ENCODE measurements around the gene TRPV5.

TRPV5 gene

DNA sequence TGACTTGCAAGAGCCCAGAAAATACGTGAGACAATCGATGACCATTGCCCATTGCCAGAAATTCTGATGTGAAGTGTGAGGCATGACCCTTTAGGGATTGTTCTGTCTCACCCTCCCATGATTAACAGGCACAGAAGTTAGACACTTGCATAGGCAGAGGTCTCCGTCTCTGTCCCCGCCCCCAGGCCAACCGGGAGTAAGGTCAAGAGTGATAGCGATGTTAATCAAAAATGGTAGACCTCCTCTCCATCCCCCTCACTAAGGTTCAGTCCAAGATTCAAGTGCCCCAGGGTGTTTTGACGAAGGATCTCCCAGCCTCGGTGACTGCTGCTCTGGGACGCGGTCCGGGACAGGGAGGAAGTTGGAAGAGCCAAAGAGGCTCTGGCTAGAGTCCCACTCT is 25.3 kb downstream of the TRPV5 start:
- no peak for DNase-seq

DNA sequence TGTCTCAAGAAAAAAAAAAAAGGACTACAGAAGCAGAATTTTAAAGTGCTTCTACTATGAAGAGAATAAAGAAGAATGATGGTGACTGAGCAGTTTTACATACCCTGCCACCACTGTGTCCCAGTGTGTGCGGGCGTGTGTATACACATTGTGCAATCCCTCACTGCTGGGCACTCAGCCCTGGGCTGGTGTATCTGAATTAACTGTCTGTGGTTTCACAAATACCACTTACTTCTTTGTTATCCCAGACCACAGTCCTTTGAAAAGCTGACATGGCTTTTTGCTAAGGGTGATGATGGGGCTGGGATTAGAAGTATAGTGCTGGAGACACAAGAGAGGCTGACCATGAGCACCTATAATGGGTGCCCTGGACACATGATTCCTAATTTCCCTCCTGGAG is 26.9 kb downstream of the TRPV5 start:
- DNase-seq = no peak

DNA sequence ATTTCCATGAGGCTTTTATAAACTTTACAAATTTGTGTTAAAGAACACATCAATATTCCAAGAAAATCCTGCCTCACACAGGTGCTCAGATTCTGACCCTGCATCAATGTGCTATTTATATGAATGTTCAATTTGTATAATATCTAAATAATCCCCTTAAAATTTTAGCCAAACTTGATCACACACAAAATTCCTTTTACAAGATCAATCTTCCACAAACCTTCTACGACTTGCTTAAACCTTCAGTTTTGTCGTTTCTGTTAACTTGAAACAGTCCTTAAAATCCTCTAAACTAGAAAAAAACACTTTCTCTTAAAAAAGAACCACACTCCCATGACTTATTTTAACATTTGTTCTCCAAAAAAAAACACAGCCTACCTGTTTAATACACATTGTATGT is 27.8 kb downstream of the TRPV5 start:
- no peak for DNase-seq

DNA sequence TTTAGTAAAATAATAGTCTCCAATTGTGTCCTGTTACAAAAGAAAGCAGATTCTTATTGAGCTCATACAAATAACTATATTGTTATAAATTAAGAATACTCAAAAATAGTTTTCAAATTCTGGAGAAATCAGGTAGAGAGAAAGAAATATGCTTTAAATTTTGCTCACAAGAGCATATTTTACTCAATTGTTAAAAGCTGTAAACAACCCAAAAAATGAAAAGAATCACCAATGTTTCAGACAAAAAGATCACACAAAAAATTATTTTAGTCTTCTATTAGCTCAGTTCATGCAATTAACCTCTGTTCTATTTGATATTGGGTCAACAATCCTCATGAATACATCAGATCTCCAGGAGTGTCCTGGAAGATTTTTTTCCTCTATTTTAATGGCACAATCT is 29.4 kb downstream of the TRPV5 start:
- DNase-seq = no peak

DNA sequence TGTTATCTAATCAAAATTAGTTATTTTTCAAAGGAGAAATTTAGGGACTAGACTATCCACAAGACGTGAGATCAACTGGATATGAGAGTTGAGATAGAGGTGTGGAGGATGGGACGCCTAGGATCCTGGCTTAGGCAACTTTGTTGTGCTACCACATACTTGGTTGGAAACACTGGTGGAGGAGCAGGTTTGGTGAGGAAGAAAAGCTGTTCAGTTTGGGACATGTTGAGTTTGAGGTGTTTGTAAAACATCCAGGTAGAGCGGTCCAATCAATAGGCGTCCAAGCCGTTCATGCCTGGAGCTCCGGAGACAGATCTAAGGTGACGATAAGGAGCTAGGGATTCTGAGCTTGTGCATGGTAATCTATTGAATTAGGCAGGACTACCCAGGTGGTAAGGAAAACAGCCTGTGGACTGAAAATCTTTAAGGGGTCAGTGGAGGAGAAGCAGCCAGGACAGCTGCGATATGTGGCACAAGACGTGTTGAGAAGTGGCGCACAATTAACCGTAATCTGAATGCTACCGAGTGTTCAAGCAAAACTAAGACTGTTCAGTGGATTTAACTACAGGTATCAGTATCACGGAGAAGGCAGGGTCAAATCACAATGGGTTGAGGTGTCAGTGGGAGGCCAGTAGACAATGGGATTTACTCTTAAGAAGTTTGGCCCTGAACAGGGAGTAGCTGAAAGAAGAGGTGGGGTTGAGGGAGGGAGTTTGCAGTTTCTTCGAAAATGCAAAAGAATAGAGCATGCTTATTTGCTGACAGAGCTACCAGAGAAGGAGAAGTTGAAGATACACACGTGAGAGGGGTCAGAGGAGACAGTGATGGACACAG is 31.9 kb downstream of the TRPV5 start:
- DNase-seq = no peak

DNA sequence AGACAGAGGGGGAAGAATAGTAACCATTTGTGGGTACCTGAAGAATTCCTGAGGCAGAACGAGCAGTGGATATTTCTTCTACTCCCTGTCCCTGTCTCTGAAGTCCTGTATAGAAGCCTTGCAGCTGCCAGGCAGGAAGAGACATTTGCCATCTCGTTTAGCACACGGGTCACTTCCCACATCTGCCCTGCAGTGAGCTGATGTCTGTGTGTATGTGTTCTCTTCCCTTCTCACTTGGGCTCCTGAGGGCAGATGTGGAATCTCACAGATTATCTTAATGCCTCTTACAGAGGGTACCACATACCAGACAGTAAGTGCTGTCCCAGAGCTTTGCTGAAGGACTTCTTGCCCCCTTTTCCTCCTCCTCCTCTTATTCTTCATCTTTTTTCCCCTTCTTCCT is 33.9 kb downstream of the TRPV5 start:
- DNase-seq = no peak

DNA sequence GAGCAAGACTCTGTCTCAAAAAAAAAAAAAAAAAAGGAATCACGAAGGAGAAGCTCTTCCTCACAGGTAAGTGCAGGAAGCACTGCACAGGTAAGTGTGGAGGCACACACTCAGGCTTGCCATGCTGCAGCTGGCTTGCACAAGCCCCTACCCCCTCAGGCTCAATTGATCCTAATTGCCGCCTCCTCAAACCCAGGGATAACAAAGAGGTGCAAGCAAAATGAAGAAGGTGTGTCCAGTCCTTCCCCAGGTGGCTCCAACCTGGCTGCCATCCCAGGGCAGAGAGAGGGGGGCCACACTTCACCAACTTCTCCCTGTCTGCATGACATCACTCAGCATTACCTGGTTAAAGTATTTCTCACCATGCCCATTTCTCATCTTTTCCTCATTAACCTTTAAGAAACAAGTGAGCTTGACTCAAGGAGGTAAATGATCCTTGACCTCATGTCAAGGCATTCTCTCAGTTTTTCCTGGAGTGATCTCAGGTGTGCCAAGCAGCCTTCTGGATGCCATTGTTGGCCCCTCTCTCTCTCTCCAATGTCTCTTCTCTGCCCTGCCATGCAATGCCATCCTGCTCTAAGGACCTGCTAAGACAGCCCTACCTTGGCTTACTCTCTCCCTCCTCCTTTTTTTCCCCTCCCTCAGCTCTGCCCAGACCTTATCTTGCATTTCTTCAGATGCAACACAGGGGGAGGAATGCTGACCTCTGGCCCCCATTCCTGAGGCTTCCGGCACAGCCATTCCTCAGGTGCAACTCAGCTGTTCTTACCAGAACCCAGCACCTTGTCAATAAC is 35.0 kb downstream of the TRPV5 start:
- DNase-seq = no peak

DNA sequence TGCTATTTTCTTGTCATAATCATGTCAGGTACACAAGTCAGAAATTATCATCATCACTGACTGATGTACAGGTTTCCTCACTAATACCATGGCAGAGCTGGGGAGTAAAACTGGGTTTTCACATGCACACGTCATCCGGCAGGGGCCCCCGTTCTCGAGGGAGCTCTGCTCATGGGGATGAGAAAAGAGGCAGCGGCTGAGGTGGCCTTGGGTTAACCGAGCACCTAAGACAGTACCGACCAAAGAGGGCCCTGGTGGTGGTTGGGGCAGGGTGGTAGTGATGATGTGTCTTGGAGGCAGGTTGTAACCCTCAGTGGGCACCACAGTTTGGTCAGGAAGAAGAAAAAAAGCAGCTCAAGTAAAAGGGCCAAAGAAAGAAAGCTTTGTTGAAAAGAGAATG is 35.9 kb downstream of the TRPV5 start:
- DNase-seq = no peak

DNA sequence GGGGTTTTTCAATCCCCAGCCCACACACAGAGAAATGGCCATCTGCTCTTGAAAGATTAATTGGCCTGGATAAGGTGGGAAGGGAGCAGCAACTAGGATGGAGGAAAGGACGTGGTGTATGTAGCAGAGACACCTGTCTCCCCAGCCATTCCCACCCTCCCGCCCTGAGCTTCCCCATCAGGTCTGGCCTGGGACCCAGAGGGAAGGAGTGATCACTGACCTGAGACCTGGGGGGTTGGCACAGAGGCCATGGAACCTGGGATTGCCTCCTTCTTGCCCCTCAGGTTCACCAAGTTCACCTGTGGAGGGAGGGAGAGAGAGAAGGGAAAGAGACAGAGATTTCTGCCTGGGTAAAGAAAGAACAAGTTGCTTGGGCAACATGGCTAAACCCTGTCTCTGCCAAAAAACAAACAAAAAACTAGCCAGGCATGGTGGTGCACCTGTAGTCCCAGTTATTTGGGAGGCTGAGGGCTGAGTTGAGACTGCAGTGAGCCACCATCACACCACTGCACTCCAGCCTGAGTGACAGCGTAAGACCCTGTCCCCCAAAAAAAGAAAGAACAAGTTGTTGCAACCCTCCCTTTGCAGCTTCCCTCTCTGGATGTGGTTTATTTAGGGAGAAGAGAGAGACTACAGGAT is 36.7 kb downstream of the TRPV5 start:
- DNase-seq = no peak

DNA sequence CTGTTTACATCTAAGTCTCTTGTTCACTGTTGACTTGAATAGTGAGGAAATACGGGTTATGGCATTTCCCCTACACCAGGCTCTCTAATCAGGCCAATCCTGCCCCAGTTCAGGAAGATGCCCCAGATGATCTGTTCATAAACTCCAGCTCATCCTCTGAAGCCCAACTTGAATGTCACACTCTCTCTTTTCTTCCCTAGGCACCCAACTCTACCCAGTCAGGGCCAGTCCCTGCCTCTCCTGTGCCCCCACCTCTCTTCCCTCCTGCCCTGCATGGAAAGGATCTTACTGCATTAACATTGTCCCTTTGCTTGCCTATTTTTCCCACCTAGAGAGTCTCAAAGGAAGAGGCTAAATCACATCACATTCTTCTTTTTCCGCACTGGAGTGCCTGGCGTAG is 37.4 kb downstream of the TRPV5 start:
- DNase-seq = no peak

DNA sequence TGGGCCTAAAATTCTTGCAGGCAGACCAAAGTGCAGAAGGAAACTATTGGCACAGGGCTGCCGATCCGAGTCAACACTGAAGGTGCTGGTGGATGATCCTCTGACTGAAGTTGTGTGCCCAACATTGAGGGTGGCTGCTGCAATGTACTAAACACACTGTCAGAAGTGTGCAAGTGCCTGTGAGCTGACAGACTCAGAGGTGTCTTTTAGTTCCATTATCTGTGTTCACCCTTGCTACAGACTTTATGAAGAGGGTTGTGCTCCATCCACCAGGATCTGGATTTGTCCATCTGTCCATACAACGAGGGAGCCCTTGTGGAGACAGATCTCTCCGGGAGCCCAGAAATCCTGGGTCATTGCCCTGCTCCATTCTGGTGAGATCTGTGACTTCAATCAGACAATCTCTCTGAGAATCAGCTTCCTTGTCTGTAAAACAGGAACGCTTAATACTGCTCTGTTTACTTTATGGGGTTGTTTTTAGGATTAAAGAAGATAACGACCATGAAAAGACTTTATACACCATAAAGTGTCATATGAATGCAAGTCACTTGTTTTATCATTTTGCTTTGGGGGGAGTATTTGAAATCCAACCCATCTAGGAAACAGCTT is 38.5 kb downstream of the TRPV5 start:
- no peak for DNase-seq

DNA sequence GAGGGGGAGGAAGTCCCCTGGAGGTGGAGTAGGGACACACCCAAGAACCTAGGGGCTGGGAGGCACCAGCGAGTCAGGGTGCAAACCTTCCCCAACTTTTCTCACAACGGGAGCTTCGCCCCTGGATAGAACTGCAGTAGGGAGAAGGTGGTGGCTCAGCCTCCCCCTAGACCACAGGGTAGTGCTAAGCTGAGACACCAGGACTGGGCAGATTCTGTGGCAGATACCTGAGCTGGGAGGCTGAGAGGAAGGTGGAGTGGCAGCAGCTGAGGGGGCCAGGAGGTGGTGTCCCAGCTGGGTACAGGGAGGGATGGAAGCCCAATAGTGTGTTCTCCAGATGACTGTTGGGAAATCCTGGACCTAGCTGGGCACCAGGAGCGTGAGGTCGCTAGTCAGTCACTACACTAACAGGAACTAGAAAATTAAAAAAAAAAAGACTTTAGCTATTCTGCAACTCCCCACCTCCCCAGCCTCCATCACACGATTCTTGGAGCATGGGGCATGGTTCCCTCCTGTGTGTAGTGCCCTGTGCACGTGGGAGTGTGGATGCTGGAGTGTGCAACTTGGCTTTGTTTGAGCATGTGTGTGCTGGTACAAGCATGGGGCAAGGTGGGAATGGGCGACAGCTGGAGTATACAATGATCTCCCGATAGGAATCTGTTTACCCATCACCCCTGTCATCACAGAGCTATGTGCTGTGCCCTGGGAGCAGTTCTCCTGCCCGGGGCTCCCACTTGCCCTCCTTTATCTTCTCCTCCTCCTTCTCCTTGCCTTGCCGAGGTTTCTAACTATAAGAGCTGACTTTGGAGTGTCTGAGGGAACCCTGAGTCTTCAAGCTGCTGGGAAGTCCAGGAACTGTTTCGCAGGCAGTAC is 39.2 kb downstream of the TRPV5 start:
- DNase-seq = no peak

DNA sequence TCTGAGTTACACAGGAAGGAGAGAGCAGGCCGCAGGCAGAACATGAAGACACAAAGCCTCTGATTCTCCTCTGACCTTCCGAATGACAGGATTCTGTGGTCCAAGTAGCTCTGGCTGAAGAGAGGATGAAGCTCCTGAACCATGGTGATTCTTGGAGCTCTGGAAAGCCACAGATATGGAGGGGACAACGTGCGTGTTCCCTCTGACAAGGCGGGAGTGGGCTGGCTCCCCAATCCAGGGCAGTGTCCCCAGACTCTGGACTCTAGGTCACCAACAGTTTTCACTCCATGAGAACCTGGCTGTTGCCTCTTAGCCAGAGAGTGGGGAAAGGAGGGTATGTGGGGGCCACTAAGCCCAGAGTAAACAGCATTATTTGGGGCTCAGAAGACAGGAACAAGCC is 40.6 kb downstream of the TRPV5 start:
- DNase-seq = no peak

DNA sequence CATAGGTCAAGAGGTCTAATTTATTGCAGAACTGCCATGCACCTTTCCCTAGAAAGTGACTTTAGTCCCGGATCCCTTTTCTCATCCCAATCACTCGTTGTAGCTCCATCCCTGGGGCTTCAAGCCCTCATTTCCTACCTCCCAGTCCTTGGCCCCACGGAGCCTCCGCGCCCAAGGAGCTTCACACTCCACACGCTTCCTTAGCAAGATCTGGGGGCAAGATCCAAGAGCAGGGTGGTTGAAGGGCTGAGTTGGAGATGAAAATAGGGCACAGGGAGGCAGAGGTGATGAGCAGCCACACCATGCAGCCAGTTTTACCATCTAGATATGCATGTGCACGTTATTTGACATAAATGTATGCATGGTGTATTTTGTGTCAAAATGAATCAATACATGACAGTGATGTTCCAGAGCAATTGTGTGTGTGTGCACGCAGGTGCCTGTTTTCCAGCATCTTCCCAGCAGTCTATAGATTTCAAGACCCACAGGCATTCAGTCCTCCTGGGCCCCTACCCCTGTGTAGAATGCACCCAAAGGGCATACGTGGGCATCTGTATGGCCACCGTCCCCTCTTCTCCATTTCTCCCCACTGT is 42.0 kb downstream of the TRPV5 start:
- no peak for DNase-seq

DNA sequence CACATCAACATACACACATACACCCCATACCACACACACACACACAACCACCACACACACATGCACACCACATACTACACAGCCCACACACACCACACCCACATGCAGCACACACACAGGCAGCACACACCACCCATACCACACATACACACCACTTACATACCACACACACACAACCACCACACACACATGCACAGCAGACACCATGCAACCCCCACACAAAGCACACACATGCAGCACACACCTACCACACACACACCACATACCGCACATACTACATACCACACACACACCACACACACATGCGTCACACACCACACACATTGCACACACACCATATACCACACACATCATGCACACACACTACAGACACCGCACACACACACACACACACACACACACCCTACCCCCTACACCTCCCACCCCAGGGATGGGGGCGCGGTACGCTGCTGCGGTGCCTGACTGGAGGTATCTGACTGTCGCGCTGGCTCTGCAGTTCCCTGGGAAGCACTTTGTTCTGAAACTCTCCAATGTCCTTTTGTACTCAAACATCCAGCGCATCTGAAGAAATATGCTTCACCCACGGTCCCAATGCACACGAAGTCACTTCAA is 42.6 kb downstream of the TRPV5 start:
- DNase-seq = no peak

DNA sequence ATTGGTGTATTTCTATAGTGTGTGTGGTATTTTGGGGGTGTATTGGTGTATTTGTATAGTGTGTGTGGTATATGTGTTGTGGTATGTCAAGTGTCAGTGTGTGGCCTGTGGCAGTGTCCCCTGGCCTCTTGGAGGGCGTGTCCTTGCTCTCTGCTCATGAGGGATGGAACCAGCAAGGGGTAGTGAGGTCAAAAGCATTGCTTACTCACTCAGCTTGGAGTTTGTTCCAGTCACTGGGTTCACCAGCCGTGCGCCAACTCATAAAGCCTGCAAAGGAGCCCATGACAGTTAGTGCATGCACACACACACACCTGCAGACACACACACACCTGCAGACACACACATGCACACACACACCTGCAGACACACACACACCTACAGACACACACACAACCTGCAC is 43.7 kb downstream of the TRPV5 start:
- DNase-seq = no peak

DNA sequence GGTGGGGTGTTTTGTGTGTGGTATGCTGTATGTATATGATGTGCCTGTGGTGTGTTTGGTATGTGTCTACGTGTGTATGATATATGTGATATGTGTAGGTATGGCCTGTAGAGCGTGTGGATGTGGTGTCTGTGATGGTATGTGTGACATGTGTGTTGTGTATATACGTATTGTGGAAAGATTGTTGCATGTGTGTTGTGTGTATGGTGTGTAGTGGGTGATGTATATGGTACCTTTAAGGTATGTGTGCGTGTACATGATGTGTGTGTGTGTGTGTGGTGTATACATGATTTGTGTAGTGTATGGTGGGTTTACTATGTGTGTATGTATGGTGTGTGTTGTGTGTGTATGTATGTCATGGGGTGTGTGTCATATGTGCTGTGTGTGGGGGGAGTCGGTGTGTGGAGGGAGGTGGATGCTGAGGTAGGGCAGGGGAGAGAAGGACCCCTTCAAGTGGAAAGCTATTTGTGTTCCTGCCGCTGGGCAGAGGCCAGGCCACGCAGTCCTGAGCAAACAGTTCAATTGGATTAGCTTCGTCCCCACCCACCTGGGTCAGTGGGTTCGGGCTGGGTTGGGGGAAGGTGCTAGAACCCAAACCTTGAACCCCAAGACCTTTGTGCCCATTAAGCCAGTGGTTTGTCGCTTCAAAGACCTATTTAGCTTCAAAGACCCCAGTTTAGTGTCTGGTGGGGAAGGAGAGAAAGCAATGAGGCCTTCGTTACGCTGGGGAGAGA is 46.1 kb downstream of the TRPV5 start:
- no peak for DNase-seq

DNA sequence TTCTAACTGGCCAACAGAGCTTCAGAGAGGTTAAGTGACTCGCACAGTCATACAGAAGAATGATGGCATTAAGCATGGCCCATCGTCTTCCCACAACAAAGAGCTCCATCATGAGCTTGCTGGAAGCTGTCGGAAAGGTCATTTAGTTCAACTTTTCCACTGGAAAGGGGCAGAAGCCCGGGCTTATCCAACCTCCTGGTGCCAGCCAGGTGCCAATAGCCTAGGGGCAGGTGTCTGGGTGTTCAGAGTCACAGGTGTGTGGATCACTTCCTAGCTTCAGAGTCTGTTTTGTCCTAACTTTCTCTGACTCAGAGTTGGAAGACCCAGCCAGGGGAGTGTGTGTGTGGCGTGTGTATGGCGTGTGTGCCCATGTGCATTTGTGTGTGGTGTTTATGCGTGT is 46.7 kb downstream of the TRPV5 start:
- no peak for DNase-seq

DNA sequence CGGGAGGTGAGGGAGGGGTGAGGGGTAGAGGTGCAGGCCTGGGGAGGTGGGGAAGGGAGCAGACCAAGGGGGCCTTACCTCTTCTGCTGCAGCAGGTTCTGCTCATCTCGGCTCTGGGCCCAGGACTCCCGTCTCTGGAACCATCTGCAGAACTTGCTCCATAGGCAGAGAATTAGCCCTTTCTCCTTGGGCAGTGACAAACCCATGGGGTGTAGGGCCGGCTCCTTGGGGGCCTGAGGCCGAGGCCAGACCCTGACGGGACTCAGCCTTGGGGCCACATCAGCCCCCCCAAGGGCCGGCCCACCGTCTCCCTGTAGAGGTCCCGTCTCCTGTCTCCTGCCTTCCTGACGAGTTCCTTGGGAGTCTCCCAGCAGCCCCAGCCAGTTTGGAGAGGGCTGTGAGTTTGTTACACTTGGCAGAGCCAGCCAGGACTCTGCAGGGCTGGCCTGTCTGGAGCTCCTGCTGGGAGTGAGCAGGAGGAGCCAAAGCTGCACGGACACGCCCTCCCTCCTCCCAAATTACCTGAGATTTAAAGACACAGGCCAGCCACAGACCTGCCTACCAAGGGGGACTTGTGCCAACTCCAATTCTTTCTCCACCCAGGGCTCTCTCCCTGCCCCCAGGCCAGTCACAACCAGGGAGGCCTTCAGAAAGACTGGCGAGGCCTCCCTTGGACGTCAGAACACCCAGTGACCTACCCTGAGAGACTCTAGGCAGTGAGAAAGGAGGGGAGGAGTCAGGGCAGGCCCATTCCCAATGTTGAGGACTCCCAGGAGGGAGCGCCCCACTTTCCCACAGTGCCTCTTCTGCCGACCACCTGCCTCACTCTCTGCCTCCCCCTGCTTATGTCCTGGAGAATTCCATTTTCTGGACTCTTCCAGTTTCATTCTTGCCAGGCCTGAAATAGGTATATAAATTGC is 48.0 kb downstream of the TRPV5 start, which contains the start of gene TRPV6:
Gene TRPV6 (minus strand): TSS at position 435 of the 920 bp plus-strand sequence.
- no peak for DNase-seq

DNA sequence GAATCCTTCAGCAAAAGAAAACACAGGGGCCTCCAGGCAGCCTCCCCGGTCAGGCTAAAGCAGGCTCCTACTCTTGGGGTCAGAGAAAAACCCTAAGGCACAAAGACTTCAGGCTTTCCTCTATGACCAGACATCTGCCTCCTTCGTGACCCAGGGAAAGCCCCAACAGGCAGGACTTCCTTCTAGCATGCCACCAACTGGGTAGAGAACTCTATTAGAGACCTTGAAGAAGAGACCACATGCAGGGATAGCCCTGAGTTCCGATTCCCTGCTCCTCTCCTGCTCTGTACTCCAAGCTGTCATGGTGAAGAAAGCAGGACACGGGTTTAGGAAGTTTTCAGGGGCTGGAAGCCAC is 49.3 kb downstream of the TRPV5 start:
- DNase-seq = no peak
